DND-41 (cell line): ENCODE results near the gene RPL41.
"Not testable (repeated sequence)": the region's sequence is repeated elsewhere in the genome, so short reads cannot be mapped to it uniquely, and the experiment has no call there.

Experiments
- EZH2 ChIP-seq: IDR thresholded peaks from 3 replicates; pipeline ENCODE4 v1.6.1; 2012; ENCODE audit warnings: borderline replicate concordance, low read depth, mild to moderate bottlenecking, moderate library complexity, low read length, inconsistent platforms; ENCODE audit not compliant: severe bottlenecking
- TF ChIP-seq, protein P1 (sequence below): IDR thresholded peaks from 2 replicates; pipeline ENCODE4 v1.5.1; 2012; ENCODE audit warnings: borderline replicate concordance, low read length, moderate library complexity, mild to moderate bottlenecking; ENCODE audit not compliant: poor library complexity, severe bottlenecking; ENCODE audit errors: extremely low read depth

DNA sequence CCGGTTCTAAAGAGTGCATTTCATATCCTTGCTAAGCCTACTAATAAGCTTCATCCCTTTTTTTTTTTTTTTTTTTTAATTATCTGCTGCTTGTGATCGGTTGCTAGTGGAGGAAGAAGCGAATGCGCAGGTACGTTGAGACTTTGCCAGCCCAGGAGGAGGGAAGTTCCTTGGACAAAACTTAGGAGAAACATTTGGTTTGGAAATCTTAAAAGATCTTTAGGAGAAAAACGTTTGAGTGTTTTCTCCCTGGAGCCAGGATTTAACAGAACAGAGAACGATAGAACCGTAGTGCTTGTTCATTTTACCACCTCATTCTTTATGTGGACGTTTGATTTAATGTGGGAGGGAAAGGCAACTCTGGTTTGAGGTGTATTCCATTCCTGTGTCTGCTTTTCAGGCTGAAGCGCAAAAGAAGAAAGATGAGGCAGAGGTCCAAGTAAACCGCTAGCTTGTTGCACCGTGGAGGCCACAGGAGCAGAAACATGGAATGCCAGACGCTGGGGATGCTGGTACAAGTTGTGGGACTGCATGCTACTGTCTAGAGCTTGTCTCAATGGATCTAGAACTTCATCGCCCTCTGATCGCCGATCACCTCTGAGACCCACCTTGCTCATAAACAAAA is 761 bp downstream of the RPL41 start:
- TF ChIP-seq, protein P1, sequence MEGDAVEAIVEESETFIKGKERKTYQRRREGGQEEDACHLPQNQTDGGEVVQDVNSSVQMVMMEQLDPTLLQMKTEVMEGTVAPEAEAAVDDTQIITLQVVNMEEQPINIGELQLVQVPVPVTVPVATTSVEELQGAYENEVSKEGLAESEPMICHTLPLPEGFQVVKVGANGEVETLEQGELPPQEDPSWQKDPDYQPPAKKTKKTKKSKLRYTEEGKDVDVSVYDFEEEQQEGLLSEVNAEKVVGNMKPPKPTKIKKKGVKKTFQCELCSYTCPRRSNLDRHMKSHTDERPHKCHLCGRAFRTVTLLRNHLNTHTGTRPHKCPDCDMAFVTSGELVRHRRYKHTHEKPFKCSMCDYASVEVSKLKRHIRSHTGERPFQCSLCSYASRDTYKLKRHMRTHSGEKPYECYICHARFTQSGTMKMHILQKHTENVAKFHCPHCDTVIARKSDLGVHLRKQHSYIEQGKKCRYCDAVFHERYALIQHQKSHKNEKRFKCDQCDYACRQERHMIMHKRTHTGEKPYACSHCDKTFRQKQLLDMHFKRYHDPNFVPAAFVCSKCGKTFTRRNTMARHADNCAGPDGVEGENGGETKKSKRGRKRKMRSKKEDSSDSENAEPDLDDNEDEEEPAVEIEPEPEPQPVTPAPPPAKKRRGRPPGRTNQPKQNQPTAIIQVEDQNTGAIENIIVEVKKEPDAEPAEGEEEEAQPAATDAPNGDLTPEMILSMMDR, result not testable (repeated sequence)
- TF ChIP-seq EZH2, result not testable (repeated sequence)
